Fibroblast of skin of left quadriceps (primary cell): Measurements from ENCODE around the gene KANK4.

Experiments
- DNase-seq, 2 experiments: peaks; one replicate each; pipeline ENCODE4 v3.0.0-alpha.2; 2013; ENCODE audit warnings: low read depth in 2 of 2

The KANK4 gene

DNA sequence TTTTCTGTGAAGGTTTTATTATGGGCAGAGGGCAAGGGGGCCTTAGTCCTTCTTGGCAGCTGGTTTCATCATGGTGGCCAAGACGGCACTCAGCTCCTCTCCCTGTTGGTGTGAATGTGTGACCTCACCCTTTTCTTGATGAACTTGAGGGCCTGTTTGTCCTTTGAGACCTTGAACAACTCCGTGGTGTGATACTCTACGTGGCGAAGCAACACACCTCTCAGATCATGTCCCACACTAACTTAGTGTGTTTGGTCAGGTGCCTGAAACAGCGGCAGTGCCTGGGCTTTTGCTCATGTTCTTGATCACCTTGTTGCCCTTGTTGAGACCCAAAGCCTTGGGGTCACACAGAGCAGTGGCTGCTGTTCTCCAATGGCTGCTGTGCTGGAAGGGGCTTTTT lies 111.1 kb downstream of the KANK4 start:
- DNase-seq = no peak

DNA sequence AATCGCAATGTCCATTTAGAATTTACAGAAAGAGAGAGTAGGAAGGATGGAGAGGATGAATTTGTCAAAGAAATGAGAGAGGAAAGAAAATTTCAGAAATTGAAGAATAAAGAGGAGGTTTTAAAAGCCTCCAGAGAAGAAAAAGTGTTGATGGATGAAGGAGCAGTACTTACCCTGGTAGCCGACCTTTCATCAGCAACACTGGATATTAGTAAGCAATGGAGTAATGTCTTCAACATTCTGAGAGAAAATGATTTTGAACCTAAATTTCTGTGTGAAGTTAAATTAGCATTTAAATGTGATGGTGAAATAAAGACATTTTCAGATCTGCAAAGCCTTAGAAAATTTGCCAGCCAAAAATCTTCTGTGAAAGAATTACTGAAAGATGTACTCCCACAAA lies 112.0 kb downstream of the KANK4 start:
- DNase-seq = no peak

DNA sequence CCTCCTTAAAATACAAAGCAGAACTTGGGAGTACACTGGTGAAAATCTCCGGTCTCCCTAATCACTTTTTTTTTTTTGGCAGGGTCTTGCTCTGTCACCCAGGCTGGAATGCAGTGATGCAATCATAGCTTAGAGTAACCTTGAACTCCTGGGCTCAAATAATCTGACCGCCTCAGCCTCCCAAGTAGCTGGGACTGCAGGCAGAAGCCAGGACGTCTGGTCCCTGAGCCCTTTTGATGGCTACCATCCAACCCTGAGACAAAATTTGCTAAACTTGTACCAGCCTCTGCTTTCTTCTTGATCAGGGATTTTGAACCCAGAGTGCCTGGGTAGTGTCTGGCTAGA lies 120.5 kb downstream of the KANK4 start:
- DNase-seq = no peak

DNA sequence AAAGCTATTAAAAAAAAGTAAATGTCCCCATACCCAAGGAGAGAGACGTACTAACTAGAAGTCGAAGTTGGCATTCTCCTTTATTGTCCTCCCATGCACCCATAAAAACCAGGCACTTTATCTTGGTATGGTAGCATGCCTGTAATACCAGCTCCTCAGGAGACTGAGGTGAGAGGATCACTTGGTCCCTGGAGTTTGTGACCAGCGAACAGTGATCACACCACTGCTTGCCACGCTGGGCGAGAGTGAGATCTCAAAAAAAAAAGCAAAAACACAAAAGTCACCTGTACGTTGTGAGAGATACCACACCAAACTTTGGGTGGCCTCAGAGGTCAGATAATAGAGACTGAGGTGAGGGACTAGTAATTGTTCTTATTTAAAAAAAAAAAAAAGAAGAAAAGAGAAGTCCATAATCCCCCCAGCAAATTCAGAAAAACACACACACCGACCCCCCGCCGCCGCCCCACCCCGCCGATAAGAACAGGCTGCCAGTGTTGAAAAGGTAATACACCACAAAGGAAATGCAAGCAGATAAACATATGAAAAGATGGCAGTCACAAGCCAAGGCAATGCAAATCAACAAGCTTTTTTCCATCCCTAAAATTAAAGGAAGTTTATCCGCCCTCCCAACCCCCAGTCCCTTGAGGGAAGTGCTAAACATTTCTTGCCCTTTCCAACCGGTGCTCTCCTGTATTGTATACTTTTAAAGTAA lies 121.0 kb downstream of the KANK4 start:
- DNase-seq = no peak

DNA sequence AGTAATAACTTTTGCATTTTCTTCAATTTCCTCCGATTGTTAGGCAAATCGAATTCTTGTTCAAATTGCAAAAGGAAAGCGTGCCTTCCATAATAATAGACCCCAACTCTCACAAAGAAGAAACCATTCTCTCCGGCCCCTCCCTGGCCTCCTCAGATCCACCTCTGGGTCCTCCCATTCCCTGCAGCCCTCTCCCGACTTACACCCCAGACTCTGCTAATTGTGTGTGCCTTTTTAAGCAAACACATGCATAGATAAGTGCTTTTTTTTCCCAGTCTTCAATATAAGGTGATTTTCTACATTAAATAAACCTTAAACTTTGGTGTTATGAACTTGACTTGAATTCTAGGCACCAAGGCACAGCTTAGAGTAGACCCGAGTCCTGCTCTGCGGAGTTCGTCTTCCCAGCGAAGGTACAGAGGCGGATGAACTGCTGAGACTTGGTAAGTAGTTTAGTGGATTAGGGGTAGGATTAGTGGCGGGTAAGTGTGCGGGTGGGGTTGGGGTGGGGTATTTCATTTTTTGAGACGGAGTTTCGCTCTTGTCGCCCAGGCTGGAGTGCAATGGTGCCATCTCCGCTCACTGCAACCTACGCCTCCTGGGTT lies 123.0 kb downstream of the KANK4 start:
- no peak for DNase-seq

GRCh38 chr1:62194651-62195544 lies 124.3 kb downstream of the KANK4 start, which contains the start of gene L1TD1:
Gene L1TD1 (plus strand): TSS chr1:62194849. CDS start chr1:62206629, 11,780 bp downstream.
- no peak for DNase-seq

DNA sequence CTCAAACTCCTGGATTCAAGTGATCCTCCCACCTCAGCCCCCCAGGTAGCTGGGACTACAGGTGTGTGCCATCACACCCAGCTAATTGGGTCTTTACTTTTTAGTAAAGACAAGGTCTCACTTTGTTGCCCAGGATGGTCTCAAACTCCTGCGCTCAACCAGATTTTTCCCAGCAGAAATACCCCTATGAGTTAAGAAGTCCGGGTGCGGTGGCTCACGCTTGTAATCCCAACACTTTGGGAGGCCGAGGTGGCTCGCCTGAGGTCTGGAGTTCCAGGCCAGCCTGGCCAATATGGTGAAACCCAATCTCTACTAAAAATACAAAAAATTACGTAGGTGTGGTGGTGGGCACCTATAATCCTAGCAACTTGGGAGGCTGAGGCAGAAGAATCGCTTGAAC lies 131.1 kb downstream of the KANK4 start:
- no peak for DNase-seq

DNA sequence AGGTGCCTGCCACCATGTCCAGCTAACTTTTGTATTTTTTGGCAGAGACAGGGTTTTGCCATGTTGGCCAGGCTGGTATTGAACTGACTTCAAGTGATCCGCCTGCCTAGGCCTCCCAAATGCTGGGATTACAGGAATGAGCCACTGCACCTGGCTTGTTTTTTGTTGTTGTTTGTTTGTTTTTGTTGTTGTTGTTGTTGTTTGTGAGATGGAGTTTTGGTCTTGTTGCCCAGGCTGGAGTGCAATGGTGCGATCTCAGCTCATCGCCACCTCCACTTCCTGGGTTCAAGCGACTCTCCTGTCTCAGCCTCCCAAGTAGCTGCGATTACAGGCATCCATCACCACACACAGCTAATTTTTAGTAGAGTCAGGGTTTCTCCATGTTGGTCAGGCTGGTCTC lies 131.7 kb downstream of the KANK4 start:
- no peak for DNase-seq
